HepG2 (cell line): Measurements from ENCODE around the gene RNF175.

ENCODE experiments used
- ZNF121 ChIP-seq: sonication (generic); formaldehyde crosslinking; IDR thresholded peaks from 2 replicates; pipeline ENCODE4 v1.5.0; 2020; ENCODE audit warnings: mild to moderate bottlenecking, missing genetic modification reagents
- TF ChIP-seq, protein P1 (sequence below): sonication (generic); formaldehyde crosslinking; IDR thresholded peaks from 2 replicates; pipeline ENCODE4 v1.5.0; 2020; ENCODE audit warnings: mild to moderate bottlenecking, missing genetic modification reagents, moderate library complexity

DNA sequence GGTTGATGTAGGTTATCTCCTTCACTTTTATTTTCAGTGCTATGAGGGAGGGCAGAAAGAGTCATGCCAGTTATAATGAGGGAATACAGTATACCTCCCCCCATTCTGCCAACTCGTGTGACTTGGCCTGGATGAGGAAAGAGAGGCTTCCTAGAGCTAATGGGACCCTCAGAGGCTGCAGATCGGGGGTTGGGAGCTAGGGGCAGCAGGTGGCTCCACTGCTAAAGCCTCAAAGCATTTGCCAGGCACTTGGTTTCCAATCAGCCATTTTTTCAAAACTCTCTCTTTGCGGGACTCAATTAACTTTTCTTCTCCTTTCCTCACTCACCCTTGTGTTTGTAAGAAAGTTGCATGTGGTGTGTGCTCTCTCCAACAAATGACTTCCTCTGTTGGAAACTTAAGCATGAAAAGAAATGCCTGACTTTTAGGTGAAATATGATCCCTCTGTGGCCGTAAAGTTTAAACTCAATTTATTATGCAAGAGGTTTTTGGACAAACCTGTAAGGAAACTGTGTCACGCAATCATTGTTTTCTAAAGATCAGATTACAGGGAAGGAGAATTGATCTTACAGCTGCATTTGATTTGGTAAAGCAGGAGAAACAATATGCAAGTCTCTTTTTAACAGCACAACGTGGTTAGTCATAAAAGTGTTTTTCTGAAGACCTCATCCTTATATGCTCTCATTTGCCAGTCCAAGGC lies 22.0 kb upstream of the RNF175 start:
- TF ChIP-seq ZNF121 = no peak
- TF ChIP-seq, protein P1, sequence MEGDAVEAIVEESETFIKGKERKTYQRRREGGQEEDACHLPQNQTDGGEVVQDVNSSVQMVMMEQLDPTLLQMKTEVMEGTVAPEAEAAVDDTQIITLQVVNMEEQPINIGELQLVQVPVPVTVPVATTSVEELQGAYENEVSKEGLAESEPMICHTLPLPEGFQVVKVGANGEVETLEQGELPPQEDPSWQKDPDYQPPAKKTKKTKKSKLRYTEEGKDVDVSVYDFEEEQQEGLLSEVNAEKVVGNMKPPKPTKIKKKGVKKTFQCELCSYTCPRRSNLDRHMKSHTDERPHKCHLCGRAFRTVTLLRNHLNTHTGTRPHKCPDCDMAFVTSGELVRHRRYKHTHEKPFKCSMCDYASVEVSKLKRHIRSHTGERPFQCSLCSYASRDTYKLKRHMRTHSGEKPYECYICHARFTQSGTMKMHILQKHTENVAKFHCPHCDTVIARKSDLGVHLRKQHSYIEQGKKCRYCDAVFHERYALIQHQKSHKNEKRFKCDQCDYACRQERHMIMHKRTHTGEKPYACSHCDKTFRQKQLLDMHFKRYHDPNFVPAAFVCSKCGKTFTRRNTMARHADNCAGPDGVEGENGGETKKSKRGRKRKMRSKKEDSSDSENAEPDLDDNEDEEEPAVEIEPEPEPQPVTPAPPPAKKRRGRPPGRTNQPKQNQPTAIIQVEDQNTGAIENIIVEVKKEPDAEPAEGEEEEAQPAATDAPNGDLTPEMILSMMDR (CRISPR knock-in tag) = no peak
